Measurements from ENCODE around the gene ZNF473.
"Not testable (repeated sequence)": the region's sequence is repeated elsewhere in the genome, so short reads cannot be mapped to it uniquely, and the experiment has no call there.

The ZNF473 gene

DNA sequence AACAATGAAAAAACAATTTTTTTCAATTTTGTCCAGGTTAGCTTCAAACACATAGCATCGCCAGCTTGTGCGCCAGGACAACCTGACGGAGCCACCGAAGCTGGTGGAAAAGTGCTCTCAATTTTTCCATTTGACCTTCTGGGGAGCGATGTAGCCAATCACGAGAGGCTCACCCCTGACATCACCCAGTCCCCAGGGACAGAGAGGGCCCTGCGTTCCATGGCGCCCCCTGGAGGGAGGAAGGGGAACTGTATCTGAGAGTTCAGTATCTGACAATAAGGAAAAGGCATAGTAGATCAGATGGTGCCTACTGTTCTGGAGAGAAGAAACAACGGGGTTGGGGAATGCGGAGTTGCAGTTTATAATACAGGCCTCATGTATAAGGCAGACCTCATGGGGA, 64.9 kb downstream of the ZNF473 start:
- not testable (repeated sequence) for H3K4me3 ChIP-seq (ENCODE audit: low read depth, low read length)
- TF ChIP-seq, protein P1, sequence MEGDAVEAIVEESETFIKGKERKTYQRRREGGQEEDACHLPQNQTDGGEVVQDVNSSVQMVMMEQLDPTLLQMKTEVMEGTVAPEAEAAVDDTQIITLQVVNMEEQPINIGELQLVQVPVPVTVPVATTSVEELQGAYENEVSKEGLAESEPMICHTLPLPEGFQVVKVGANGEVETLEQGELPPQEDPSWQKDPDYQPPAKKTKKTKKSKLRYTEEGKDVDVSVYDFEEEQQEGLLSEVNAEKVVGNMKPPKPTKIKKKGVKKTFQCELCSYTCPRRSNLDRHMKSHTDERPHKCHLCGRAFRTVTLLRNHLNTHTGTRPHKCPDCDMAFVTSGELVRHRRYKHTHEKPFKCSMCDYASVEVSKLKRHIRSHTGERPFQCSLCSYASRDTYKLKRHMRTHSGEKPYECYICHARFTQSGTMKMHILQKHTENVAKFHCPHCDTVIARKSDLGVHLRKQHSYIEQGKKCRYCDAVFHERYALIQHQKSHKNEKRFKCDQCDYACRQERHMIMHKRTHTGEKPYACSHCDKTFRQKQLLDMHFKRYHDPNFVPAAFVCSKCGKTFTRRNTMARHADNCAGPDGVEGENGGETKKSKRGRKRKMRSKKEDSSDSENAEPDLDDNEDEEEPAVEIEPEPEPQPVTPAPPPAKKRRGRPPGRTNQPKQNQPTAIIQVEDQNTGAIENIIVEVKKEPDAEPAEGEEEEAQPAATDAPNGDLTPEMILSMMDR (IDR thresholded peaks at IDR 0.05; ENCODE audit: borderline replicate concordance, insufficient read depth, low read depth, low read length), result peak; percentile 44; the same call in 1 of the 2 replicates

DNA sequence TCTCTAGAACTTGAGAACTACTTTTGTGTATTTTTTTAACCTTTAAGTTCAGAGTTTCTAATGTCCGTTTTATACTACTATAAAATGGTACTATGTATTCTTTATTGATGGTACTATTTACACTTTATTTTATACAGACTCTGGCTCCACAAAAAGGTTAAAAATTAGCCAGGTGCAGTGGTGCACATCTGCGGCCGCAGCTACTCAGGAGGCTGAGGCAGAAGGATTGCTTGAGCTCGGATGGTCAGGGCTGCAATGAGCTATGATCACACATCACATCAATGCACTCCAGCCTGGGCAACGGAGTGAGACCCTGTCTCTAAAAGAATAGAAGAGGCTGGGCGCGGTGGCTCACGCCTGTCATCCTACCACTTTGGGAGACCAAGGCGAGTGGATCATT, 66.0 kb downstream of the ZNF473 start:
- not testable (repeated sequence) for H3K4me3 ChIP-seq (ENCODE audit: low read depth, low read length)

- not testable (repeated sequence) for H3K4me3 ChIP-seq (ENCODE audit: low read depth, low read length)
Observed at GRCh38 chr19:50092597-50092996, 66.8 kb downstream of the ZNF473 start.

- not testable (repeated sequence) for H3K4me3 ChIP-seq (ENCODE audit: low read depth, low read length)
Observed at GRCh38 chr19:50097884-50098283, 72.1 kb downstream of the ZNF473 start.

GRCh38 chr19:50098892-50099291, 73.1 kb downstream of the ZNF473 start:
- not testable (repeated sequence) for H3K4me3 ChIP-seq (ENCODE audit: low read depth, low read length)

GRCh38 chr19:50099696-50100095, 73.9 kb downstream of the ZNF473 start:
- H3K4me3 ChIP-seq (ENCODE audit: low read depth, low read length), result not testable (repeated sequence)

DNA sequence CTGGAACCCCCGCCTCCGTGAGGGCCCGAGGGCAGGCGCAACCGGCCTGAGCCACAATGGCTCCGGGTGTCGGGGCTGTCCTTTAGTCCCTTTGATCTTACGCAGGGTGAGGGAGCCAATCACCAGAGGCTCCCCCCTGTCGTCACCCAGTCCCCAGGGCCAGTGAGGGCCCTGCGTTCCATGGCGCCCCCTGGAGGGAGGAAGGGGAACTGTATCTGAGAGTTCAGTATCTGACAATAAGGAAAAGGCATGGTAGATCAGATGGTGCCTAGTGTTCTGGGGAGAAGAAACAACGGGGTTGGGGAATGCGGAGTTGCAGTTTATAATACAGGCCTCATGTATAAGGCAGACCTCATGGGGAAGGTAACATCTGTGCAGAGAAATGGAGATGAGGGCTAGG, 75.1 kb downstream of the ZNF473 start:
- H3K4me3 ChIP-seq (ENCODE audit: low read depth, low read length), result not testable (repeated sequence)

Measured in GM12875 (cell line).